Raji (cell line): ENCODE data around the gene ZNF181.

Experiments
- POLR2A ChIP-seq: IDR thresholded peaks from 2 replicates; pipeline ENCODE4 v1.6.1; 2011; ENCODE audit warnings: low read depth, low read length, control low read depth; ENCODE audit not compliant: insufficient read depth

Gene ZNF181

DNA sequence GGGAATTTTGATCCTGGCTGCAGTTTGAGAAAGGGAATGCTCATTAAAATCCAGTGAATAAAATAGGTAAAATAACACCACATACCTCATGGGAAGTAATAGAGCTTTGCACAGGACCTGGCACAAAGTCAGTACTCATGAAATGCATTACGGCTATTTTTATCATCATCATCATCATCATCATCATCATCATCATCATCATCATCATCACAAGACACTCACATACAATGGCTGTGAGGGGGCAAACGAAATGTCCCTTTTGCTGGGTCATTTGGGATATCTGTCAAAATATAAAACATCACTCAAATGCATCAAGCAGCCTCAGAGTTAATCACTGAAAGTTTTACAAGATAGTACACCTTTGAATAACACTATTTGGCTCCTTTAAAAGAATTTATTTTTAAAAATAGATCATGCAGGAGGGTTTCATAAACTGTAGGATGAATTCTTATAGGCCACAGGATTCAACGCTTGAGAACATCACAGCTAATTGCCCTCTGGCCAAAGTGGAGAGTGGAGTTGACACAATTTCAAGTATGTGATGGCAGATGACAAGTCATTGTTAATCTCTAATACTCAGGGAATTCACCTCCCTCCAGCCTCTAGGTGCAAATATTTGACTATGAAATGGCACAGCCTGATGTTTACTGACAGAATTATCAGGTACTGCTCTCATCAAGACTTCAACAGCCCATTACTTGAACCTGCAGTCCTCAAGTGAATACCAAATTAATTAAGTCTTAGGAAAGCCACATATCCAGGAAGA lies 53.2 kb downstream of the ZNF181 start:
- TF ChIP-seq POLR2A, result no peak

DNA sequence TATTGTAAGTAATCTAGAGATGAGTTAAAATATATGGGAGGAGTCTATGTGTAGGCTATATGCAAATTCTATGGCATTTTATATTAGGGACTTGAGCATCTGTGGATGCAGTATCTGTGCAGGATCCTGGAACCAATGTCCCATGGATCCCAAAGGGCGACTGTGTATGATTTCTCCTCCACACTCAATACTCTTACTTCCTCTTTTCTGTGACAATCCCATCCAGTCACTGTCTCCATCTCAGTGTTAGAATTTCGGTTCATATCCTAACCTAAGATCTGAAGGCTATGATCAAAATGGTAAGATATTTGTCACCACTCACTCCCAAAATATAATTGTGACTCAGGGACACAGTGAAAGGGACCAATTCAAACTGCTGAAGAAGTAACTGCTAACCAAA lies 54.0 kb downstream of the ZNF181 start:
- TF ChIP-seq POLR2A, result no peak

DNA sequence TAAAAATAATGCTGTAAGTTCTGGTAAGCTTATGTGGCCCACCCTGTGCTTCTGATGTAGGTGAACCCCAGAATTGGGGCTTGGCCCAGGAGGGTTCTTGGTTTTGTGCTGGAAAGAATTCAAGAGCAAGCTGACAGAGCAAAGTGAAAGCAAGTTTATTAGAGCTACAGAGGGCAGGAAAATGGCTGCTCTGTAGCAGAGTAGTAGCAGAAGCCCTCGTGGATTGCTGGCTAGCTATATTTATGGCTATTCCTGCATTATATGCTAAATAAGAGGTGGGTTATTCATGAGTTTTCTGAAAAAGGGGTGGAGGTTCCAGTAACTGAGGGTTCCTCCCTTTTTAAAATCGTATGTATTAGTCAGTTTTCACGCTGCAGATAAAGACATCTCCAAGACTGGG lies 59.5 kb downstream of the ZNF181 start:
- TF ChIP-seq POLR2A, result no peak

DNA sequence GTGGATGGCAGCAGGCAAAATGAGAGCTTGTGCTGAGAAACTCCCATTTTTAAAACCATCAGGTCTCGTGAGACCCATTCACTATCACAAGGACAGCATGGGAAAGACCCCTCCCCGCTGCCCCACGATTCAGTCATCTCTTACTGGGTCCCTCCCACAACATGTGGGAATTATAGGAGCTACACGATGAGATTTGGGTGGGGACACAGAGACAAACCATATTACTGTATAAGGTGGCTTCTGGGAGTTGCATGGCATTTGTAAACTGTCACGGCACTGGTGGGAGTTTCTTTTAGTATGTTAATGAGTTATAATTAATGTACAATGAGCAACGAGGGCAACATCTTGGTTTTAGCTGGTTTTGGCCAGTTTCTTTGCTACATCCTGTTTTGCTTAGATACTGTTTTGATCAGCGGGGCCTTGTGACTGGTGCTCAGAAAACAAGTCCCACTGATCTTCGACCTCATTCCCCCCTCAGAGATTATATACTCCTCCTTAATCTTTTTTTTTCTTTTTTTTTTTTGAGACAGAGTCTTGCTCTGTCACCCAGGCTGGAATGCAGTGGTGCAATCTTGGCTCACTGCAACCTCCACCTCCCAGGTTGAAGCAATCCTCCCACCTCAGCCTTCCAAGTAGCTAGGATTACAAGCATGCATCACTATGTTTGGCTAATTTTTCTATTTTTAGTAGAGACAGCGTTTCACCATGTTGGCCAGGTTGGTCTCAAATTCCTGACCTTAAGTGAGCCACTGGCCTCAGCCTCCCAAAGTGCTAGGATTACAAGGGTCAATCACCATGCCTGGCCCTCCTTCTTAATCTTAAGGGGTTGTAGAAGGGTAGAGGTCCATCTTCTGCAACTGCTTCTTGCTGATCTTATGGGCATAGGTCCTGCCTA lies 60.3 kb downstream of the ZNF181 start:
- no peak for TF ChIP-seq POLR2A
